Cardiac septum (tissue), 1 donor: ENCODE data around the gene CCDC146. TPM values are rescaled to one million over a fixed set of nuclear protein-coding genes. Genes with fewer than 3 reads are reported as not detected.
"Not testable (repeated sequence)": the region's sequence is repeated elsewhere in the genome, so short reads cannot be mapped to it uniquely, and the experiment has no call there.

Experiments
- DNase-seq: peaks from one replicate; pipeline ENCODE4 v3.0.0-alpha.2; 2020; ENCODE audit warnings: low spot score
- intact Hi-C: fragments of 100-400 bp; cut with DNase I; formaldehyde crosslinking; loops from one replicate; pipeline ENCODE4 v1.14.0; 2022
- total RNA-seq: library from RNA; stranded (reverse); fragmentation: NEBNext Ultra II Directional; extraction: Animal tissue kit (Norgen Biotek cat#: 25700); gene quantifications from one replicate; pipeline ENCODE4 v1.2.1, GENCODE V29; 2021
- donor health status: DM: no; HTN: no; CAD: no.

Gene CCDC146
- total RNA-seq, 1 donor from 2014 or later, result 4.3 TPM

DNA sequence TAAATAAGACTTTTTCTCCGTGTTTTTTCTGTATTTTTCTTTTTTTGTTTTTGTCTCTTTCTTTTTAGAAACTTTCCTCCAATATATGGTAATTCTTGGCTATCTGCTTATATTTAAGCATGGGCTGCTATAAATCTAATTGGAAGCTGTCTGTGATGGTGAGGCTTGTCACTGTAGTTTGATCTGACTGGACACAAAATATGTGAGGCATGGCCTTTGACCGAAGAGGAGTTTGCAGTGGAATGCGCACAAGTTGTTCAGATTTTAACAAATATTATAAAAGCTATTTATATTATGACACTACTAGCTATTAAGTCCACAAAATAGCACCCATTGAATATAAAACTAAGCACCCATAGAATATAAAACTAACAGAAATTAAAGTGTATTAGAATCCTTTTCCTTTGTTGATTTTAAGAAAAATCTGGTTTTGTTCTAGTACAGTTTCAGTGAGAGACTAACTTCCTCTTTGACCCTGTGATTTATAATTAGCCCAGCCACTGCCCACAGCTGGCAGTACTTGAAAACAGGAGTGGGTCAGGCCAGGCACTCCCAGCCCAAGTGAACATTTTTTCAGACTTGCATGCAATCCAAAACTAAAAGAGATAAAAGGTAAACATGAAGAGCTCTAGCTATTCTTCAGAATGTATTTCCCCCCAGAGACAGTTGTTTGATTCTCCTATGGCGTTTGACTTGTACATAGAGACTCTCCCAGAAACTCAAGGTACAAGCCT is 147.1 kb downstream of the CCDC146 start:
- no peak for DNase-seq
- intact Hi-C loops, result no loop called here

- DNase-seq, result no peak
These were observed 147.7 kb downstream of the CCDC146 start for GRCh38 chr7:77270094-77270480.

DNA sequence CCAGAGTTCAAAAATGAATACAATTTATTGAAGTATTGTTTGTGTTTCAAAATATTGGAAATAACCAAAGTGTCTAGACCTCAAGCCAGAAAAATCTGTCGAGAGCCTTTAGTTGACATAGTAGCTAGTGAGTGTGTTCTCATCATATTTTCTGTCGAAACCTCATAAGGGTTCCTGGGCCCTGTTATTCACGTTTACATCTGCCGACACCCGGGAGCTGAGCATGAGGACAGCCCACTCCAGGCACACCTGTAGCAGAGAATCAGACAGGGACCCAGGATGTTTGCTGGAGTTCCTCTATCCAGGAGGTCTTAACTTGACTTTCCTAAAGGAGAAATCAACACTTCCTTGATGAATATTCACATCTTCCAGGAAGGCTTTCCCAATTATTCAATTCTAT is 149.4 kb downstream of the CCDC146 start:
- intact Hi-C loops, result no loop called here
- DNase-seq, result no peak

More at GRCh38 chr7:77270094-77270480, 147.7 kb downstream of the CCDC146 start:
- intact Hi-C loops, result no loop called here

DNA sequence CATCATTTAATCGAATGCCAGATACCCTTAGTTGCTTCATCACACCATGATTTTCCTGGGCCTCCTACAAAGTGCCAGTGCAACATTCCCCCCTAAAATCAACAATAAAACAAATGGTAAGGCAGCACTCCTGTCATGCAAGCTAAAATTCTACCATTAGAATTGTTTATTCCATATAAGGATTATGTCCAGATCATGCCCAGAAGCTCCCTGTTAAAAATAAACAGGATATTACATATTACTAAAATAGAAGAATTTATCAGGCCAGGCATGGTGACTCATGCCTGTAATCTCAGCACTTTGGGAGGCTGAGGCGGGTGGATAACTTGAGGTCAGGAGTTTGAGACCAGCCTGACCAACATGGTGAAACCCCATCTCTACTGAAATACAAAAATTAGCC is 153.2 kb downstream of the CCDC146 start:
- DNase-seq, intact Hi-C loops: not testable (repeated sequence)

DNA sequence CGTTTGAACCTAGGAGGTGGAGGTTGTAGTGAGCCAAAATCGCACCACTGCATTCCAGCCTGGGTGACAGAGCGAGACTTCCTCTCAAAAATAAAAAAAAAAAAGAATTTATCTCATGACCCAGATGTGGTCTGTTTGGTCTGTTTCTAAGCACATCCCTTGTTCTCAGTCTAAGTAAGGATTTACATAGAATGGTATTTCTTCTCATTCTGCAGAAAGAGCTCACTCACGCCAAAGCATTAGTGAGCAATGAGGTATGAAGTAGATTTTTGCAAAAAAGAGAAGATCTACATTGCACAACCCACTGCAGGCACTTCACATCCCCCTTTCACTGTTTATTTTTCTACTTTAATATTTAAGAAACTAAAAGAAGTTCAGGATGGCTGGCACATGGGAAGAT is 153.7 kb downstream of the CCDC146 start:
- intact Hi-C loops, result no loop called here
- no peak for DNase-seq

DNA sequence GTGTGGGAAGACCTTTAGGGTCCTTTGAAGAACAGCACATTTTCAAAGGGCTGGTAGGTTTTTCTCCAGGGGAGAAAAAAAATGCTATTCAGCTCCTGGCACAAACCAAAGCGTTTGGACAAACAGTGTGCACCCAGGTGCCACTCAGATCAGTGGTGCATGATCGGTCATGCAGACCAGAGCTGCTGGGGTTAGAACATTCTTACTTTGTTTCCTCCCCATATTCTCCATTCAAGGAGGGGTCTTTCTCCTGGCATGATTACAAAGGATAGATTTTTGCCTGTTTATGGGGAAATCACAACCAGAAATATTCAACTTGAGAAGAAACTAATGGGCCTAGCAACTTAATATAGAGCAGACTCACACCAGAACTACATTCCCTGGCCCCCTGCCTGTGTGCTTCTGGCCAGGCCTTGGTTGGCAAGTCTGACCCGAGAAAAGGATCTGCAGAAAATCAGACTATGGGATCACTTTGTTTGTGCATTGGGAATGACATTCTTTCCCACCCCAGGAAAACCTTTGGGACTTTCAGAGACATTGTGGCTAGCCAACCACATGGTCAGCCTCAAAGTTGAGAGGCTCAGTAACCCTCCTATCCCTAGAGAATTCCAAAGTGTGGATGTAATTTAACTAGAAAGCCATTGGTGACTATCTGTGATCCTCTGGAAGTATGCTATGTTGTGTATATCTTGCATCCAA is 159.5 kb downstream of the CCDC146 start:
- no peak for DNase-seq
- intact Hi-C loops, result no loop called here

- intact Hi-C loops, result no loop called here
- no peak for DNase-seq
These were observed 160.5 kb downstream of the CCDC146 start for GRCh38 chr7:77282897-77283296.

GRCh38 chr7:77284005-77284404 is 161.6 kb downstream of the CCDC146 start:
- no peak for DNase-seq
- intact Hi-C loops, result no loop called here

- DNase-seq, result no peak
- intact Hi-C loops, result no loop called here
These were observed 162.2 kb downstream of the CCDC146 start for GRCh38 chr7:77284616-77285015.

GRCh38 chr7:77288676-77289320 is 166.4 kb downstream of the CCDC146 start:
- intact Hi-C loops, result no loop called here
- DNase-seq, result no peak

- intact Hi-C loops, result no loop called here
- DNase-seq, result no peak
These were observed 167.0 kb downstream of the CCDC146 start for GRCh38 chr7:77289387-77289786.

- intact Hi-C loops, result no loop called here
- DNase-seq, result no peak
These were observed 168.0 kb downstream of the CCDC146 start for GRCh38 chr7:77290425-77290824.

DNA sequence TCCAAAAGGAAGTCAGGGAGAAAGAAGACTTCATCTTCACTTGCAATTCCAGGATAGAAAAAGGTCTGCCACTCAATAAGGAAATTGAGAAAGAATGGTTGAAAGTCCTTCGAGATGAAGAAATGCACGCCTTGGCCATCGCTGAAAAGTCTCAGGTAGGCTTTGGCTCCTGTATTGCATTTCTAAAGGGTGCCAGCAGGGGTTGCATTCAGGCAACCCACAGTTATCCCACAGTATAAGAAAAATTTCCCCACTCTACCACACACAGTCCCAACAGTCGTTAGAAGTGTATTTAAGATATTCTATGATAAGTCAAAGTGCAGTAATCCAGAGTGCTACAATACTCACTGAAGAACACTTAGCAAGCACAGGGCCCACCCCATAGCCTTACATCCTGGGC is 170.6 kb downstream of the CCDC146 start:
- no peak for DNase-seq
- intact Hi-C loops, result no loop called here

DNA sequence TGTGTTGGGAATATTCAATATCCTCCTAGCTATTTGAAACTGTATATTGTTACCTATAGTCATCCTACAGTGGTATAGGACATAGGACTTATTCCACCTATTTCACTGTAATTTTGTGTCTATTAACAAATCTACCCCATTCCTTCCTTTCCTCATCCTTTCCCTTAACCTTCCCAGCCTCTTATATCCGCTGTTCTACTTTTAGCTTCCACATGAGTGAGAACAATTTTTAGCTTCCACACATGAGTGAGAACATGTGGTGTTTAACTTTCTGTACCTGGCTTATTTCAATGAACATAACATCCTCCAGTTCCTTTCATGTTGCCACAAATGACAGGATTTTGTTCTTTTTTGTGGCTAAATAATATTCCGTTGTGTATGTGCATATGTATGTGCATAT is 173.1 kb downstream of the CCDC146 start:
- intact Hi-C loops, result no loop called here

DNA sequence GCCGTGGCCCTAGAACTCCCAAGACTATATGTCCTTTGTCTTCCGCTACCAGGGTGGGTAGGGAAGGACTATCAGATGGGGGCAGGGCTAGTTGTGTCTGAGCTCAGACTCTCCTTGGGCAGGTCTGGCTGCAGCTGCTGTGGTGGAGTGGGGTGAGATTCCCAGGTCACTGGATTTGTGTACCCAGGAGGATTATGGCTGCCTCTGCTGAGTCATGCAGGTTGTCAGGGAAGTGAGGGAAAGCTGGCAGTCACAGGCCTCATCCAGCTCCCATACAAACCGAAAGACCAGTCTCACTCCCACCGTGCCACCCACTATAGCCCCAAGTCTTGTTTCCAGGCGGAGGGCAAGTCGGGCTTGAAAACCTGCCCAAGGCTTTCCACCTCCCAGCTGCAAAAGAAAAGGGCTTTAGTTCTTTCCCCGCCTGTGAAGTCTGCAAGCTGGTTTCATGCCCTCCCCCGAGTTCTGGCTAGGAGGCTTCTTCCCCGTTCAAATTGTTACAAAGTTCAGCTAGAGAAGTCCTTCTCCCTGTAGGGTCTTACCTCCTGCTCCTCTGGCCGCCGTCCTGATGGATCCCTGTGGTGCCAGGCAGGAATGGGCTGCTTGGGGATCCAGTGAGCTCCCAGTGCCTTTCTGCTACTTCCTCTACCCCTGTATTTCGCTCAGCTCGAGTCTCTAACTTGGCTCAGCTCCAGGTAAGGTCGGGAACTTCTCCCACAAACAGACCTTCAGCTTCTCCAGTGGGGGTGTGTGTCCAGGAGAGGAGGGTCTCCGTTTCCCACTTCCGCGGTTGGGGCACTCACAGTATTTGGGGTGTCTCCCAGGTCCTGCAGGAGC is 184.0 kb downstream of the CCDC146 start:
- no peak for DNase-seq
- intact Hi-C loops, result no loop called here

More for the DNA sequence above, 173.1 kb downstream of the CCDC146 start:
- no peak for DNase-seq

DNA sequence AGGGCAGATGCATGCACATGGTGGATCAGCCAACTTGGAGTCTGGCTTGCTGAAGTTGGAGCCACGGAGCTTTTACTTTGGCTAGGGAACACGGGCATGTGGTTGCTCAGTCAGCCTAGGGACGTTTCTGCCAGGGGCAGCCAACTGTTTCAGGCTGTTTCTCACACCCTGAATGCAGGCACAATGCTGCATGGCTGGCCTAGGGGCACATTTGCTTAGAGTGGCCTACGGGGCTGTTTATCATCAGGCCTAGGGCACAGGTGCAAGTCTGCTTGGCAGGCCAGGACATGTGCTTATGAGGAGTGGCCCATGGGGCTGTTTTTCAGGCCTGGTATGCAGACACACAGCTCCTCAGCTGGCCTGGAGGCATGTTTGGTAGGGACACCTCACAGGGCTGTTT is 186.4 kb downstream of the CCDC146 start:
- DNase-seq, result no peak
- intact Hi-C loops, result no loop called here

DNA sequence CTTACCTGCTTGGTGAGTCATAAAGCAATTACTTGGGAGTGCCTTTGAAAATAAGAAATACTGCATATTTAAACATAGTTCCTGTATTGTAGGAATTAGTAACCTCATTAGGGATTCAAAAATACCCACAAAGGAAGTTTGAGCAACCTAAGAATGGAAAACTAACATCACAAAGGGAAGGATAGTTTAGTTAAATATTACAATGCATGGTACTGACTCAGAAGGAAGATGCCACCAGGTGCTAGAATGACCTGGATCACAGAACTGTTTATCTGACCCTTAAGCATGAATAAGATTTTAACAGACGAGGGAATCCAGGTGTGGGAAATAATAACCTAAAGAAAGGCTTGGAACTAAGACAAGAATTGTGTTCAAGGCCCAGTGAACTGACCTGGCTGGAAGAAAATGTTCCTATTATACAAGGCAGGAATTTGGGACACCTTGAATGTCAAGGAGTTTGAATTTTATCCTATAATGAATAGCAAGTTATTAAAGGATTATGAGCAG is 187.4 kb downstream of the CCDC146 start:
- DNase-seq, result no peak
- intact Hi-C loops, result no loop called here

- intact Hi-C loops, result no loop called here
- no peak for DNase-seq
These were observed 188.6 kb downstream of the CCDC146 start for GRCh38 chr7:77310982-77311381.

DNA sequence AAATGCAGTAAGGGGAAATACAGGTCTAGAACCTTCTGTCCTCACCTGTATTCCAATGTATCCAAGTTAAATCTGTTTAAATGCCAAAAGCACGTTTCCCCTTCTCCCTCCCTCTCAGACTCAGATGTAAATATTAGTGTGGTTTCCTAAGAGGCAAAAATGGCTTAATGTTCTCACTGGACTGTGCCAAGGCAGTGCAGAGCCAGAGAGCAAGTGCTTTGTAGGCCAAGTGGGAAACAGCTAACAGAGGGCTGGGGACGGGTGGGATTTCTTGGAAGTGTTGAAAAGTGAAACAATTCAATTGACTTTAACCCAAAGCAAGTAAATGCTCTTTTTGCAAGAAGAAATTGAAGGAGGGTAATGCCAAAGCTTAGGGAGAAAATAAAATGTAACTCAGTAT is 190.7 kb downstream of the CCDC146 start:
- intact Hi-C loops, result no loop called here
- no peak for DNase-seq
